T follicular helper cell (primary cell): ENCODE measurements around the gene MTOR.

Experiments used
- DNase-seq: peaks from one replicate; pipeline ENCODE4 v3.0.0-alpha.2; 2020; ENCODE audit warnings: low read depth

MTOR gene

GRCh38 chr1:11150326-11150725, 112.0 kb downstream of the MTOR start:
- no peak for DNase-seq

GRCh38 chr1:11147197-11147770, 115.1 kb downstream of the MTOR start:
- DNase-seq: no peak

- DNase-seq: no peak
Observed at GRCh38 chr1:11145741-11146140, 116.6 kb downstream of the MTOR start.

- DNase-seq: no peak
Observed at GRCh38 chr1:11144570-11145256, 117.6 kb downstream of the MTOR start.

GRCh38 chr1:11143907-11144306, 118.4 kb downstream of the MTOR start:
- DNase-seq: no peak

- no peak for DNase-seq
Observed at GRCh38 chr1:11143401-11143800, 119.0 kb downstream of the MTOR start.

- DNase-seq: no peak
Observed at GRCh38 chr1:11142618-11143391, 119.5 kb downstream of the MTOR start.

- no peak for DNase-seq
Observed at GRCh38 chr1:11138952-11139351, 123.4 kb downstream of the MTOR start.

- DNase-seq: no peak
Observed at GRCh38 chr1:11138029-11138428, 124.3 kb downstream of the MTOR start.

GRCh38 chr1:11134898-11135266, 127.5 kb downstream of the MTOR start:
- no peak for DNase-seq

- no peak for DNase-seq
Observed at GRCh38 chr1:11134251-11134897, 128.0 kb downstream of the MTOR start.

GRCh38 chr1:11132563-11133293, 129.6 kb downstream of the MTOR start:
- DNase-seq: no peak

- no peak for DNase-seq
Observed at GRCh38 chr1:11131816-11132215, 130.5 kb downstream of the MTOR start.

GRCh38 chr1:11130406-11130805, 131.9 kb downstream of the MTOR start:
- no peak for DNase-seq

GRCh38 chr1:11129649-11130390, 132.5 kb downstream of the MTOR start:
- DNase-seq: no peak

- DNase-seq: no peak
Observed at GRCh38 chr1:11126569-11126968, 135.8 kb downstream of the MTOR start.

GRCh38 chr1:11125931-11126330, 136.4 kb downstream of the MTOR start:
- DNase-seq: no peak

- no peak for DNase-seq
Observed at GRCh38 chr1:11124965-11125364, 137.4 kb downstream of the MTOR start.

- no peak for DNase-seq
Observed at GRCh38 chr1:11116318-11116717, 146.0 kb downstream of the MTOR start.

- DNase-seq: no peak
Observed at GRCh38 chr1:11114966-11115365, 147.4 kb downstream of the MTOR start.

GRCh38 chr1:11109047-11109760, 153.1 kb downstream of the MTOR start:
- no peak for DNase-seq
